ENCODE results near the gene CCNJ. TPM values are rescaled to one million over a fixed set of nuclear protein-coding genes. Genes with fewer than 3 reads are reported as not detected.

Gene CCNJ, protein sequence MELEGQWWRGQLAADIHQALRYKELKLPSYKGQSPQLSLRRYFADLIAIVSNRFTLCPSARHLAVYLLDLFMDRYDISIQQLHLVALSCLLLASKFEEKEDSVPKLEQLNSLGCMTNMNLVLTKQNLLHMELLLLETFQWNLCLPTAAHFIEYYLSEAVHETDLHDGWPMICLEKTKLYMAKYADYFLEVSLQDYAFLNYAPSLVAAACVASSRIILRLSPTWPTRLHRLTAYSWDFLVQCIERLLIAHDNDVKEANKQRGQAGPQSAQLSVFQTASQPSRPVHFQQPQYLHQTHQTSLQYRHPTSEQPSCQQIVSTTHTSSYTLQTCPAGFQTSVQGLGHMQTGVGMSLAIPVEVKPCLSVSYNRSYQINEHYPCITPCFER
- 21.6 TPM for total RNA-seq

DNA sequence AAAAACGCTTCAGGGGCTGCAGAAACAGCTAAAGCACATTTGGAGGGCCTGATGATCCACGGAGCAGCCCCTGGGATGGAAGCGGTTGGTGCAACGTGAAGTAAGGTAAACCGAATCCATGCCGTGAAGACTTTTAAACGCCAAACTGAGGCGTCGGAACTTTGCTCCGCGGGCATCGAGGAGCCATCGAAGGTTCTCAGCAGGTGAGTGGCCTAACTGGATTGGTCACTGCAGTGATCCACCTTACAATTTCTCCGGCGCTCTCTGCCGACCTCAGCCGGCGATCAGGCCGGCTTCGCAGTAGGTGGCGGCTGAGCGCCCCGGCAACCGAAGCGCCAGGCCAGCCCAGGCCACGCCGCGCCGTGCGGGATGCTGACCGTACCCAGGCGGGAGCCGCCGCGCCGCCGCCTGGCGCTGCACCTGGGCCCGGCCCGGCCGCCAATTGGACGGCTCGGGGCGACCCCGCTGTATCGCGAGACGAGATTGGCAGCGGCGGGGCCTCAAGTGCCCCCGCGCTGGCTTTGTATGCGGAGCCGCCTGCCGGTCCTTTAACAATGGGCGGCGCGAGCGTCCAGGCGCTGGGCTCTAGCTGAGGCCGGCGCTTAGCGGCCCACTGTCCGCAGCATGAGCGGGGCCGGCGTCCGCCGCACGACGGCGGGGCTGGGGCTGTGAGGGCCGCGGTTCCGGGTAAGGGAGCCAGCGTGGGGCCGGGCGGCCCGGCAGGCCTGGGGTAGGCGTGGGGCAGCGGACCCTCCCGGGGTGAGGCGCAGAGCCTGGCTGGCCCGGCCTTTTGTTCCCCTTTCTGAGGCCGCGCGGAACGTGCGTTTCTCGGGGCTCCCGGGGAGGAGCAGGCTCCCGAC, at the start of gene CCNJ:
Gene CCNJ, plus strand, starts transcription at position 551 of the 860 bp plus-strand sequence. CDS start 811 bp downstream, outside the sequence.

Small RNA genes within 50 kb of the gene (small RNA-seq; reads per million reads assigned to genes)
- 0.28 reads per million for gene MIR3157 (ENCODE audit: low replicate concordance)

Other genes with a start within 250 kb of the CCNJ start
- 2.2 TPM for gene CC2D2B, start 135.6 kb upstream of the CCNJ start, total RNA-seq
- 88.9 TPM for gene ZNF518A, start 86.7 kb downstream of the CCNJ start, total RNA-seq
- 1.3 TPM for gene BLNK, start 228.0 kb downstream of the CCNJ start, total RNA-seq

All from parietal lobe (tissue), 2 donors.